Adrenal gland (tissue), 12 donors: ENCODE data around the gene PLCB1. TPM values are rescaled to one million over a fixed set of nuclear protein-coding genes. Genes with fewer than 3 reads are reported as not detected.
A peak's percentile ranks its signal among the peaks of the same experiment; 100 is the strongest.

ENCODE experiments used
- DNase-seq, 7 donors: peaks; one replicate each; pipeline ENCODE4 v3.0.0-alpha.2; 2019 to 2020
- H3K27ac ChIP-seq, 5 donors: fragments of 200-600 bp; sonication (generic) in 4 of 5; 1 replicate in 3 of 5; 2 replicates in 2 of 5; pipeline versions ENCODE4 v1.5.1 to v1.8.0; 2016 to 2020; ENCODE audit warnings: mild to moderate bottlenecking in 1 of 5
- H3K27me3 ChIP-seq: fragments of 200-600 bp; 2 replicates; pipeline ENCODE4 v1.8.0; 2021
- H3K36me3 ChIP-seq, 2 donors: fragments of 200-600 bp; replicated peaks in 1 of 2; 1 replicate in 1 of 2; 2 replicates in 1 of 2; pipeline versions ENCODE4 v1.5.1 to v1.8.0; 2018 to 2022
- H3K4me1 ChIP-seq, 2 donors: fragments of 200-600 bp; replicated peaks in 1 of 2; 1 replicate in 1 of 2; 2 replicates in 1 of 2; pipeline versions ENCODE4 v1.5.1 to v1.8.0; 2018 to 2021
- H3K4me3 ChIP-seq, 4 donors: fragments of 200-600 bp; sonication (generic) in 3 of 4; one replicate each; pipeline ENCODE4 v1.5.1; 2016 to 2018
- H3K9me3 ChIP-seq, 3 donors: fragments of 200-600 bp; sonication (generic) in 1 of 3; replicated peaks in 1 of 3; 1 replicate in 2 of 3; 2 replicates in 1 of 3; pipeline versions ENCODE4 v1.5.1 to v1.8.0; 2016 to 2021
- CTCF ChIP-seq, 6 experiments: fragments of 450-650 bp in 4 of 6; fragments of 200-600 bp in 2 of 6; sonication (generic) in 1 of 6; IDR thresholded peaks; 1 replicate in 5 of 6; 2 replicates in 1 of 6; pipeline versions ENCODE4 v1.5.1 to v1.8.0; 2016 to 2021; ENCODE audit warnings: antibody characterized with exemption in 6 of 6, mild to moderate bottlenecking in 2 of 6, moderate library complexity in 1 of 6
- POLR2A ChIP-seq, 2 donors: fragments of 450-650 bp; IDR thresholded peaks; one replicate each; pipeline ENCODE4 v1.6.1; 2017; ENCODE audit warnings: antibody characterized with exemption in 2 of 2, mild to moderate bottlenecking in 2 of 2, moderate library complexity in 1 of 2
- WGBS, 4 donors: extraction: QIAGEN DNeasy Blood & Tissue Kit in 2 of 4; methylation state at CpG; one replicate each; pipeline versions ENCODE4 v1.1.5 to v1.1.7; 2013 to 2017; 5-methylcytosine and 5-hydroxymethylcytosine counted together
- intact Hi-C, 2 donors: fragments of 100-400 bp; cut with DNase I; formaldehyde crosslinking; loops; one replicate each; pipeline versions ENCODE4 v1.14.1 to v1.15.0; 2022 to 2023
- polyA plus RNA-seq, 3 donors: library from polyadenylated mRNA; stranded (reverse); fragments of 200-250 nt in 2 of 3; fragments of 350-450 nt in 1 of 3; fragmentation: Illumina TruSeq in 1 of 3; extraction: RNeasy Lipid Tissue Mini Kit (QIAGEN cat#74804) in 1 of 3; gene quantifications; one replicate each; pipeline ENCODE4 v1.2.3, GENCODE V29; 2013 to 2014
- total RNA-seq, 9 donors: library from RNA; depleted of rRNA in 4 of 9; stranded (reverse); fragments of >200 nt in 4 of 9; fragments of 120-200 nt in 1 of 9; fragmentation: NEBNext Ultra II Directional in 1 of 9; extraction: Animal tissue kit (Norgen Biotek cat#: 25700) in 1 of 9; gene quantifications; one replicate each; pipeline versions ENCODE4 v1.1.0 to v1.2.4, GENCODE V29; 2013 to 2023
- donor health status: healthy with polysubstance abuse.
- donor health status: Bipolar disorder and iron deficiency.
- donor health status: DM: yes; HTN: yes; CAD: no.
- donor health status: DM: no; HTN: no; CAD: no.
- donor health status: DM: no; HTN: no; CAD: no.
- donor health status: DM: yes; HTN: yes; CAD: no.

PLCB1 gene
- total and polyA plus RNA-seq, 12 donors: 7.7 to 56.6 (median 27.9) TPM

- TF ChIP-seq POLR2A (IDR thresholded peaks at IDR 0.05) (no peak), CTCF (IDR thresholded peaks at IDR 0.05) (no peak)
- 63 to 85% (median 73%) methylated on average over 2 of the region's 2 CpGs for WGBS, 4 donors
- Histone ChIP-seq H3K4me3 (no peak overlapping the region), H3K27me3 (no peaks in the 10 kb centered on the region), H3K27ac (no peak overlapping the region), H3K4me1 (peaks cover 0 to 15% of the 10 kb centered on the region in 2 donors), H3K9me3 (no peaks in the 10 kb centered on the region), H3K36me3 (no peaks in the 10 kb centered on the region)
- intact Hi-C loops: no loop called here
- DNase-seq: peak; percentile 28 to 73 (median 64)
Measured at GRCh38 chr20:8244637-8245036, 112.6 kb downstream of the PLCB1 start.

GRCh38 chr20:8246153-8246552 lies 114.1 kb downstream of the PLCB1 start:
- DNase-seq: no peak
- H3K4me1 ChIP-seq: peaks cover 0 to 15% of the 10 kb centered on the region in 2 donors
- H3K36me3 ChIP-seq: no peaks in the 10 kb centered on the region
- 88 to 100% (median 100%) methylated on average over 1 of the region's 1 CpG for WGBS, 4 donors
- no peaks in the 10 kb centered on the region for H3K27me3 ChIP-seq
- TF ChIP-seq CTCF (IDR thresholded peaks at IDR 0.05): no peak
- no peak for TF ChIP-seq POLR2A (IDR thresholded peaks at IDR 0.05)
- H3K27ac ChIP-seq: no peak overlapping the region
- intact Hi-C loops: no loop called here
- H3K9me3 ChIP-seq: no peaks in the 10 kb centered on the region
- H3K4me3 ChIP-seq: no peak overlapping the region

- no peak for DNase-seq
- no peaks in the 10 kb centered on the region for H3K9me3 ChIP-seq
- H3K27me3 ChIP-seq: no peaks in the 10 kb centered on the region
- no peak overlapping the region for H3K4me3 ChIP-seq
- intact Hi-C loops: no loop called here
- WGBS, 4 donors: 87 to 91% (median 89%) methylated on average over 1 of the region's 1 CpG
- TF ChIP-seq CTCF (IDR thresholded peaks at IDR 0.05): no peak
- TF ChIP-seq POLR2A (IDR thresholded peaks at IDR 0.05): no peak
- H3K4me1 ChIP-seq: peaks cover 0 to 15% of the 10 kb centered on the region in 2 donors
- H3K36me3 ChIP-seq: no peaks in the 10 kb centered on the region
- no peak overlapping the region for H3K27ac ChIP-seq
Measured at GRCh38 chr20:8246716-8247115, 114.7 kb downstream of the PLCB1 start.

GRCh38 chr20:8248051-8248450 lies 116.0 kb downstream of the PLCB1 start:
- H3K4me1 ChIP-seq: peaks cover 0 to 15% of the 10 kb centered on the region in 2 donors
- no peaks in the 10 kb centered on the region for H3K27me3 ChIP-seq
- no peak for DNase-seq
- intact Hi-C loops: no loop called here
- H3K4me3 ChIP-seq: no peak overlapping the region
- H3K9me3 ChIP-seq: no peaks in the 10 kb centered on the region
- TF ChIP-seq CTCF (IDR thresholded peaks at IDR 0.05): no peak
- TF ChIP-seq POLR2A (IDR thresholded peaks at IDR 0.05): no peak
- H3K36me3 ChIP-seq: no peaks in the 10 kb centered on the region
- H3K27ac ChIP-seq: no peak overlapping the region
